ENCODE measurements around the gene TACC3. TPM values are rescaled to one million over a fixed set of nuclear protein-coding genes. Genes with fewer than 3 reads are reported as not detected.

The TACC3 gene
- total RNA-seq, 1 donor from 2014 or later: 15.0 TPM

GRCh38 chr4:1751155-1751918, 30.0 kb downstream of the TACC3 start:
- Mint-ChIP-seq H3K9me3 (ENCODE audit: unreplicated experiment) (no peaks in the 10 kb centered on the region), H3K4me3 (ENCODE audit: unreplicated experiment) (no peak overlapping the region), H3K36me3 (ENCODE audit: low read depth, unreplicated experiment) (no peaks in the 10 kb centered on the region), H3K27me3 (ENCODE audit: low read depth, unreplicated experiment) (no peaks in the 10 kb centered on the region), H3K4me1 (ENCODE audit: low read depth, unreplicated experiment) (no peaks in the 10 kb centered on the region), H3K27ac (ENCODE audit: unreplicated experiment) (no peak overlapping the region)
- no peaks in the 10 kb centered on the region for H3K27me3 ChIP-seq (ENCODE audit: insufficient read depth, low read length)
- no peak overlapping the region for H2AFZ ChIP-seq (ENCODE audit: low read depth, low read length)
- H3K27ac ChIP-seq (ENCODE audit: low read depth, low read length): no peak overlapping the region
- H3K4me3 ChIP-seq (ENCODE audit: insufficient read depth, low read depth, low read length): no peak overlapping the region
- no peak overlapping the region for H3K9ac ChIP-seq (ENCODE audit: low read length)
- DNase-seq (ENCODE audit: low read depth): no peak
- TF ChIP-seq CTCF (IDR thresholded peaks at IDR 0.05; ENCODE audit: insufficient read depth, low read depth, low read length) (no peak), EZH2 (IDR thresholded peaks at IDR 0.05; ENCODE audit: insufficient read depth, low read length) (no peak)
- no peak for FAIRE-seq
- no peaks in the 10 kb centered on the region for H4K20me1 ChIP-seq (ENCODE audit: insufficient read depth, low read length)
- H3K4me2 ChIP-seq (ENCODE audit: low read length): no peak overlapping the region
- H3K36me3 ChIP-seq (ENCODE audit: insufficient read depth, low read length): no peaks in the 10 kb centered on the region
- no peaks in the 10 kb centered on the region for H3K9me3 ChIP-seq (ENCODE audit: insufficient read depth, low read depth, low read length)
- no peaks in the 10 kb centered on the region for H3K4me1 ChIP-seq (ENCODE audit: insufficient read depth, low read length)
- no peaks in the 10 kb centered on the region for H3K79me2 ChIP-seq (ENCODE audit: insufficient read depth, low read length)

- Histone ChIP-seq H4K20me1 (ENCODE audit: insufficient read depth, low read length) (no peaks in the 10 kb centered on the region), H3K4me3 (ENCODE audit: insufficient read depth, low read depth, low read length) (no peak overlapping the region), H3K4me1 (ENCODE audit: insufficient read depth, low read length) (no peaks in the 10 kb centered on the region), H3K27me3 (ENCODE audit: insufficient read depth, low read length) (no peaks in the 10 kb centered on the region), H3K27ac (ENCODE audit: low read depth, low read length) (no peak overlapping the region), H3K9ac (ENCODE audit: low read length) (no peak overlapping the region), H3K9me3 (ENCODE audit: insufficient read depth, low read depth, low read length) (no peaks in the 10 kb centered on the region), H3K4me2 (ENCODE audit: low read length) (no peak overlapping the region), H3K36me3 (ENCODE audit: insufficient read depth, low read length) (no peaks in the 10 kb centered on the region), H3K79me2 (ENCODE audit: insufficient read depth, low read length) (no peaks in the 10 kb centered on the region), H2AFZ (ENCODE audit: low read depth, low read length) (no peak overlapping the region)
- Mint-ChIP-seq H3K4me3 (ENCODE audit: unreplicated experiment) (no peak overlapping the region), H3K9me3 (ENCODE audit: unreplicated experiment) (no peaks in the 10 kb centered on the region), H3K27me3 (ENCODE audit: low read depth, unreplicated experiment) (no peaks in the 10 kb centered on the region), H3K36me3 (ENCODE audit: low read depth, unreplicated experiment) (no peaks in the 10 kb centered on the region), H3K27ac (ENCODE audit: unreplicated experiment) (no peak overlapping the region), H3K4me1 (ENCODE audit: low read depth, unreplicated experiment) (no peaks in the 10 kb centered on the region)
- DNase-seq (ENCODE audit: low read depth): no peak
- FAIRE-seq: no peak
- TF ChIP-seq EZH2 (IDR thresholded peaks at IDR 0.05; ENCODE audit: insufficient read depth, low read length) (no peak), CTCF (IDR thresholded peaks at IDR 0.05; ENCODE audit: insufficient read depth, low read depth, low read length) (no peak)
Measured at GRCh38 chr4:1751919-1752283, 30.6 kb downstream of the TACC3 start.

Data from astrocyte (in vitro differentiated cells and primary cell).